C4-2B (cell line): ENCODE measurements around the gene ITSN1.

Experiments used
- ZFX ChIP-seq: fragments of 450-650 bp; IDR thresholded peaks from 2 replicates; pipeline ENCODE4 v1.6.1; 2017
- TF ChIP-seq, protein P1 (sequence below): fragments of 450-650 bp; conservative IDR thresholded peaks from 2 replicates; pipeline ENCODE4 v1.5.1; 2017; ENCODE audit warnings: mild to moderate bottlenecking

DNA sequence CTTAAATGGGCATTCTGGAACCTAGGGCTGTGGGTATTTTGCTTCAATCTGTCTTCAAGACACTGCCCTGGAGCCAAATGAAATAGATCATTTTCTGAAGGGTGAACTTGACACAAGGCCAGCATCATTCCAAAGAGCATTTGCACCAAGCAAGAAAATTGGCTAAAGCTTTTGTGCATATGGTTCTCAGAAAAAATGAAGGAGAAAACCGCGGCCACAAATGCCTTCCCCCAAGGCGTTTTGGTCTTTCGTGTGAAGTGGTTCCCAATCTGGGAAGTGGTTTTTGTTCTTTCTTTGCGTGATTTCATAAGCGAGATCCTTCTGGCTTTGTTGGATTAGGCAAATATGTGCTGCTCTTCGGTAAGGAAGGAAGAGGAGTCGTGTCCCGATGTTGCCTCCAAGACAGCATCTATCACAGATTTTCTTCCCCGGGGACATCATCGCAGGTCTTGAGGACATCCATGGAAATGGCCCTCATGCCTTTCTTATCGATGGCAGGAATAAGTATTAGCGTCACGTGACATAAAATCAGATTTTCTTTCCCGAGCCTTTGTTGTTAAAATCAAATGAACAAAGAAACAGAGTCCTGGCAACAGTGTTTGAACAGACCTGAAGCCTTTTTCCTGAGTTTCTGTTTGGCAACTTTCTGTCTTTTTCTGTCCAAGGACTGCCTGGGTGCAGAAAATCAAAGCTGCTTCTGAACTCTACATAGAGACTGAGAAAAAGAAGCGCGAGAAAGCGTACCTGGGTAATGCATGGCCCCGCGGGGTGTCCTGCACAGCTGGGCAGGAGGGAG lies 242.3 kb downstream of the ITSN1 start:
- TF ChIP-seq, protein P1, sequence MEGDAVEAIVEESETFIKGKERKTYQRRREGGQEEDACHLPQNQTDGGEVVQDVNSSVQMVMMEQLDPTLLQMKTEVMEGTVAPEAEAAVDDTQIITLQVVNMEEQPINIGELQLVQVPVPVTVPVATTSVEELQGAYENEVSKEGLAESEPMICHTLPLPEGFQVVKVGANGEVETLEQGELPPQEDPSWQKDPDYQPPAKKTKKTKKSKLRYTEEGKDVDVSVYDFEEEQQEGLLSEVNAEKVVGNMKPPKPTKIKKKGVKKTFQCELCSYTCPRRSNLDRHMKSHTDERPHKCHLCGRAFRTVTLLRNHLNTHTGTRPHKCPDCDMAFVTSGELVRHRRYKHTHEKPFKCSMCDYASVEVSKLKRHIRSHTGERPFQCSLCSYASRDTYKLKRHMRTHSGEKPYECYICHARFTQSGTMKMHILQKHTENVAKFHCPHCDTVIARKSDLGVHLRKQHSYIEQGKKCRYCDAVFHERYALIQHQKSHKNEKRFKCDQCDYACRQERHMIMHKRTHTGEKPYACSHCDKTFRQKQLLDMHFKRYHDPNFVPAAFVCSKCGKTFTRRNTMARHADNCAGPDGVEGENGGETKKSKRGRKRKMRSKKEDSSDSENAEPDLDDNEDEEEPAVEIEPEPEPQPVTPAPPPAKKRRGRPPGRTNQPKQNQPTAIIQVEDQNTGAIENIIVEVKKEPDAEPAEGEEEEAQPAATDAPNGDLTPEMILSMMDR, result no peak
- TF ChIP-seq ZFX, result no peak
